Measurements from ENCODE around the gene STAC2. TPM values are rescaled to one million over a fixed set of nuclear protein-coding genes. Genes with fewer than 3 reads are reported as not detected.

The STAC2 gene
- total RNA-seq = under 1 TPM in 2 of 4 donors, not detected in 2; 0.18 to 0.19 TPM

DNA sequence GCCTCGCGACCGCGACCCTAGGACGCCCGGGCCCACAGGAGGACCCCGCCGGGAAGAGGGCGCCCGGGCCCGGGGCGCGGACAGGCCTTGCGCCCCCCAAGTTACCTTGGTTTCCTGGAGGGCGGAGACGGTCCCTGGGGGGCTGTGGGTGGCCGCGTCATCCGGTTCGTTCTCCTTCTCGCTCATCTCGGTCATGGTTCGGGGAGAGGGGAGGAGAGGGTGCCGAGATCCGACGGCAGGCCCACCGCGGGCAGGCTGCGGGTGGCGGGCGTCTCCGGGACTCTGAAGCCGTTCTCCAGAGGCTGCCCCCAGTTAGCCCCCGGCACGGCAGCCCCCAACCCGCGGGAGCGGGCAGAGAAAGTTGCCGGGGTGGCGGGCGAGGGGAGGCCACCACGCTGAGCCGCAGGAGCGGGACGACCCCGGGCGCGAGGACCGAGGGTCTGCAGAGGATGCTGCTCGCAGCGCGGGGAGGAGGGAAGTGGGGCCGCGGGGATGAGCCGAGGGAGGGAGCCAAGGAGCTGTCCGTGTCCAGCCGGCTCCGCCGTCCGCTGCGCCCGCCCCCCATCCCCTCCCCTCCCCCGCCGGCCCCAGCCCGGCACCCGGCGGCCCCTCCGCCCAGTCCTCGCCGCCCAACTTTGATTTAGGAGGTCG, at the start of gene STAC2:
TSS of gene STAC2 (minus strand) at position 638 of the 651 bp plus-strand sequence. CDS start at position 195, 443 bp downstream.
- H3K27me3 ChIP-seq = peaks cover 8 to 85% (median 21%) of the 10 kb centered on the region in 4 donors
- TF ChIP-seq POLR2A (IDR thresholded peaks at IDR 0.05) = no peak
- no peak for TF ChIP-seq CTCF (IDR thresholded peaks at IDR 0.05)
- H3K36me3 ChIP-seq = no peaks in the 10 kb centered on the region
- no peak within 1 kb of the TSS for H3K27ac ChIP-seq
- no peaks in the 10 kb centered on the region for H3K9me3 ChIP-seq
- DNase-seq = no peak
- intact Hi-C loops (cut with DNase I) = no loop called here
- WGBS, 2 donors = 0 to 4% methylated on average over 1 to 5 of the region's 71 CpGs
- H3K4me3 ChIP-seq = peak within 1 kb of the TSS; percentile 4 to 66 (median 38)
- peaks cover 18 to 34% (median 18%) of the 10 kb centered on the region in 3 donors for H3K4me1 ChIP-seq

- Histone ChIP-seq H3K4me3 (no peak overlapping the region), H3K27me3 (no peaks in the 10 kb centered on the region), H3K36me3 (peaks cover 0 to 86% (median 0%) of the 10 kb centered on the region in 3 donors), H3K27ac (no peak overlapping the region), H3K9me3 (no peaks in the 10 kb centered on the region), H3K4me1 (no peaks in the 10 kb centered on the region)
- WGBS, 2 donors = 90% methylated on average over 2 to 3 of the region's 3 CpGs
- no peak for DNase-seq
- intact Hi-C loops (cut with DNase I) = no loop called here
- TF ChIP-seq CTCF (IDR thresholded peaks at IDR 0.05) = no peak
- no peak for TF ChIP-seq POLR2A (IDR thresholded peaks at IDR 0.05)
These were observed 45.8 kb upstream of the STAC2 start for GRCh38 chr17:39271546-39271945.

DNA sequence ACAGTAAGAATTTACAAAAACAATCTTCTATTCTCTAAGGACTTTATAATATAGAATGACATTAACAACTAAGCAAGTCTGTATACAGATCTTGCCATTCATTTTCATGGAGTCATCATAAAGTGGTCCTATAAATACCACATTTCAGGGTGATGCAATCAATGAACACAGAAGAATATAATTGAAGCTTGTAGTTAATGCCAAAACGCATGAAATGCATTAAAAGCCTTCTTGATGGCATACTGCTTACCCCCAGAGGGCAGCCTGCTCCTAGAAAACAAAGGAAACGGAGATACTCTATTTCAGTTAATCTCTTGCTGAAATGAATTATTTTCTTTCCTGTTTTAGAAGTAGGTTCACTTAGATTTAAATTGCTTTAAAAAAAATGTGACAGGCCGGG, 45.2 kb upstream of the STAC2 start:
- intact Hi-C loops (cut with DNase I) = no loop called here
- TF ChIP-seq POLR2A (IDR thresholded peaks at IDR 0.05) (no peak), CTCF (IDR thresholded peaks at IDR 0.05) (peak in 1 of 6 experiments; percentile 19)
- H3K4me1 ChIP-seq = no peaks in the 10 kb centered on the region
- no peak for DNase-seq
- H3K9me3 ChIP-seq = no peaks in the 10 kb centered on the region
- H3K27ac ChIP-seq = no peak overlapping the region
- H3K27me3 ChIP-seq = no peaks in the 10 kb centered on the region
- H3K4me3 ChIP-seq = no peak overlapping the region
- H3K36me3 ChIP-seq = peaks cover 0 to 88% (median 0%) of the 10 kb centered on the region in 3 donors
- WGBS, 2 donors = 39 to 52% methylated on average over 3 of the region's 3 CpGs

GRCh38 chr17:39264119-39264518, 38.4 kb upstream of the STAC2 start:
- Histone ChIP-seq H3K9me3 (no peaks in the 10 kb centered on the region), H3K27ac (no peak overlapping the region), H3K36me3 (peaks cover 8 to 100% (median 17%) of the 10 kb centered on the region in 3 donors), H3K4me1 (no peaks in the 10 kb centered on the region), H3K4me3 (no peak overlapping the region), H3K27me3 (no peaks in the 10 kb centered on the region)
- intact Hi-C loops (cut with DNase I) = no loop called here
- WGBS, 2 donors = 80 to 83% methylated on average over 5 of the region's 5 CpGs
- no peak for DNase-seq
- TF ChIP-seq CTCF (IDR thresholded peaks at IDR 0.05) (no peak), POLR2A (IDR thresholded peaks at IDR 0.05) (no peak)

DNA sequence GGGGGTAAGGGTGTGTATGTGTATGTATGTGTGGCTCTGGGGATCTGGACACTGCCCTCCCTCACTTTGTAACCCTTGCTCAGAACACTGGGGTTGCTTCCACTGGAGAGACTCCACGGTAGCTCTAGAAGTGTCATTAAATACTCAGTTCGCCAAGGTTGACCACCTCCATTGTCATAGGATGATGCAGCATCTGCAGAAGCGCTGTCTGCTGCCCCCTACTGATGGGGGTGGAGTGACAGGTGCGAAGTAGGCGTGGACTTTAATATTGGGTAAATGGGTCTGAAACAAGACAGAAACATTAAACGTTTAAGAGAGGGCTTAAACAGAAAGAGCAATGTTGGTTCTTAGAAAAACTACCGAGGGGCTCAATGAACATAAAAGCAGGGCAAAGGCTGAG, 35.5 kb upstream of the STAC2 start:
- 77 to 80% methylated on average over 7 of the region's 7 CpGs for WGBS, 2 donors
- Histone ChIP-seq H3K27ac (no peak overlapping the region), H3K9me3 (no peaks in the 10 kb centered on the region), H3K36me3 (peaks cover 8 to 100% (median 17%) of the 10 kb centered on the region in 3 donors), H3K4me1 (no peaks in the 10 kb centered on the region), H3K4me3 (no peak overlapping the region), H3K27me3 (no peaks in the 10 kb centered on the region)
- intact Hi-C loops (cut with DNase I) = no loop called here
- no peak for DNase-seq
- no peak for TF ChIP-seq POLR2A (IDR thresholded peaks at IDR 0.05)
- TF ChIP-seq CTCF (IDR thresholded peaks at IDR 0.05) = peak in 1 of 6 experiments; percentile 4

All from esophagus squamous epithelium (tissue), 5 donors.